GM23248 (cell line): ENCODE data around the gene CSNK1G1.
"Not testable (repeated sequence)": the region's sequence is repeated elsewhere in the genome, so short reads cannot be mapped to it uniquely, and the experiment has no call there.

Experiments used
- EZH2 ChIP-seq: fragments of 200-600 bp; sonication (generic); IDR thresholded peaks from 2 replicates; pipeline ENCODE4 v1.6.1; 2018; ENCODE audit warnings: antibody characterized with exemption, mild to moderate bottlenecking; ENCODE audit not compliant: insufficient read depth, poor library complexity, severe bottlenecking
- EZH2phosphoT487 ChIP-seq: fragments of 200-600 bp; sonication (generic); IDR thresholded peaks from 2 replicates; pipeline ENCODE4 v1.6.1; 2018; ENCODE audit warnings: antibody characterized with exemption, moderate library complexity, mild to moderate bottlenecking, low read depth; ENCODE audit not compliant: insufficient read depth

DNA sequence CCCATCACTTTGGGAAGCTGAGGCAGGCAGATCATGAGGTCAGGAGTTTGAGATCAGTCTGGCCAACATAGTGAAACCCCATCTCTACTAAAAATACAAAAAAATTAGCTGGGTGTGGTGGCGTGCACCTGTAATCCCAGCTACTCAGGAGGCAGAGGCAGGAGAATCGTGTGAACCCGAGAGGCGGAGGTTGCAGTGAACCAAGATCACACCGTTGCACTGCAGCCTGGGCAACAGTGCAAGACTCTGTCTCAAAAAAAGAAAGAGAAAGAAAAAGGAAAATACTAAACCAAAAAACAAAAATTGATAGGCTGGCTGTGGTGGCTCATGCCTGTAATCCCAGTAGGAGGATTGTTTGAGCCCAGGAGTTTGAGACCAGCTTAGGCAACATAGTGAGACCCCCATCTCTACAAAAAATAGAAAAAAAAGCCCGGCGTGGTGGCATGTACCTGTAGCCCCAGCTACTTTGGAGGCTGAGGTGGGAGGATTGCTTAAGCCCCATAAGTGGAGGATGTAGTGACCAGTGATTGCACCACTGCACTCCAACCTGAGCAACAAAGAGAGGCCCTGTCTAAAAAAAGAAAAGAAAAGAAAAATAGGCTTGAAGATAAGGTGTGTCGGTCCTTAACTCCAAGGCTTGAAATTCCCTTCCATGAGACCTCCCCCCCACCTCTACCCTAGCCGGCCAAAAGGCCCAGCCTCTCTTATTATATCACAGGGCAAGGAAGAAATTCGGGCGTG, 24.3 kb upstream of the CSNK1G1 start:
- TF ChIP-seq EZH2, EZH2phosphoT487: not testable (repeated sequence)
